ENCODE data around the gene RNF115. TPM values are rescaled to one million over a fixed set of nuclear protein-coding genes. Genes with fewer than 3 reads are reported as not detected.
"Not testable (repeated sequence)": the region's sequence is repeated elsewhere in the genome, so short reads cannot be mapped to it uniquely, and the experiment has no call there.

RNF115 gene
- total RNA-seq, 1 experiment from 2014 or later = 11.0 TPM

GRCh38 chr1:145765127-145765526 lies 58.8 kb downstream of the RNF115 start:
- not testable (repeated sequence) for H3K4me1 Mint-ChIP-seq; H3K18ac ChIP-seq (ENCODE audit: insufficient read length, low read depth, low read length); H3K27me3 Mint-ChIP-seq (ENCODE audit: low read depth); H2AFZ ChIP-seq (ENCODE audit: low read length); H2BK120ac ChIP-seq (ENCODE audit: low read depth, low read length, poor library complexity, severe bottlenecking); H3K9ac ChIP-seq (ENCODE audit: extremely low read depth, insufficient read length, low read length); H3K4me2 ChIP-seq (ENCODE audit: insufficient read depth, insufficient read length, low read length); H2BK15ac ChIP-seq (ENCODE audit: low read depth, low read length); H3K14ac ChIP-seq (ENCODE audit: insufficient read depth, low read length); H2AK5ac ChIP-seq (ENCODE audit: insufficient read length, low read length); H4K91ac ChIP-seq (ENCODE audit: insufficient read length, low read depth, low read length); H4K8ac ChIP-seq (replicated peaks; ENCODE audit: insufficient read length, low read depth, low read length); H3K4me1 ChIP-seq (ENCODE audit: insufficient read depth, low read length); H3K56ac ChIP-seq (ENCODE audit: insufficient read length, low read depth, low read length); H3K4ac ChIP-seq (ENCODE audit: low read depth, low read length); H3K4me3 Mint-ChIP-seq; H2BK5ac ChIP-seq (ENCODE audit: insufficient read length, low read length); H2BK20ac ChIP-seq (ENCODE audit: low read depth, low read length, poor library complexity, severe bottlenecking); H3K9me3 ChIP-seq (ENCODE audit: control insufficient read depth, low read depth, low read length); H3K79me1 ChIP-seq (ENCODE audit: insufficient read depth, low read depth, low read length, poor library complexity, severe bottlenecking); H3K27me3 ChIP-seq (ENCODE audit: insufficient read depth, low read length); H3K79me2 ChIP-seq (ENCODE audit: insufficient read depth, low read length); H2BK12ac ChIP-seq (ENCODE audit: insufficient read length, low read depth, low read length); H4K5ac ChIP-seq (ENCODE audit: insufficient read length, low read depth, low read length); H3T11ph ChIP-seq (ENCODE audit: low read length); H3K23me2 ChIP-seq (ENCODE audit: insufficient read length, low read depth, low read length, poor library complexity, severe bottlenecking); H3K23ac ChIP-seq (ENCODE audit: insufficient read length, low read depth, low read length); H3K27ac ChIP-seq (ENCODE audit: insufficient read length, low read depth, low read length); H3K27ac Mint-ChIP-seq; H4K20me1 ChIP-seq (ENCODE audit: control insufficient read depth, insufficient read depth, insufficient read length); DNase-seq
- WGBS (ENCODE audit: extremely low coverage, insufficient read length, low lambda C conversion rate) = no CpG with 5 or more reads among the region's 3 CpGs
- H3K9me3 Mint-ChIP-seq = peaks cover 39 to 46% of the 10 kb centered on the region in 2 experiments
- peaks cover 56 to 77% (median 65%) of the 10 kb centered on the region in 3 experiments for H3K36me3 Mint-ChIP-seq (ENCODE audit: insufficient read depth in 1 of 3, low read depth in 3 of 3)

- not testable (repeated sequence) for DNase-seq; H2BK120ac ChIP-seq (ENCODE audit: low read depth, low read length, poor library complexity, severe bottlenecking); H3T11ph ChIP-seq (ENCODE audit: low read length); H4K91ac ChIP-seq (ENCODE audit: insufficient read length, low read depth, low read length); H3K18ac ChIP-seq (ENCODE audit: insufficient read length, low read depth, low read length); H3K27me3 Mint-ChIP-seq (ENCODE audit: low read depth); H2AFZ ChIP-seq (ENCODE audit: low read length); H2BK12ac ChIP-seq (ENCODE audit: insufficient read length, low read depth, low read length); H2BK5ac ChIP-seq (ENCODE audit: insufficient read length, low read length); H3K23me2 ChIP-seq (ENCODE audit: insufficient read length, low read depth, low read length, poor library complexity, severe bottlenecking); H3K27ac Mint-ChIP-seq; H4K20me1 ChIP-seq (ENCODE audit: control insufficient read depth, insufficient read depth, insufficient read length); H4K8ac ChIP-seq (replicated peaks; ENCODE audit: insufficient read length, low read depth, low read length); H3K27me3 ChIP-seq (ENCODE audit: insufficient read depth, low read length); H3K79me2 ChIP-seq (ENCODE audit: insufficient read depth, low read length); H2AK5ac ChIP-seq (ENCODE audit: insufficient read length, low read length); H3K9ac ChIP-seq (ENCODE audit: extremely low read depth, insufficient read length, low read length); H3K4me1 ChIP-seq (ENCODE audit: insufficient read depth, low read length); H3K4ac ChIP-seq (ENCODE audit: low read depth, low read length); H3K9me3 ChIP-seq (ENCODE audit: control insufficient read depth, low read depth, low read length); H4K5ac ChIP-seq (ENCODE audit: insufficient read length, low read depth, low read length); H3K4me1 Mint-ChIP-seq; H2BK20ac ChIP-seq (ENCODE audit: low read depth, low read length, poor library complexity, severe bottlenecking); H3K56ac ChIP-seq (ENCODE audit: insufficient read length, low read depth, low read length); H3K4me2 ChIP-seq (ENCODE audit: insufficient read depth, insufficient read length, low read length); H3K79me1 ChIP-seq (ENCODE audit: insufficient read depth, low read depth, low read length, poor library complexity, severe bottlenecking); H3K14ac ChIP-seq (ENCODE audit: insufficient read depth, low read length); H3K4me3 Mint-ChIP-seq; H3K23ac ChIP-seq (ENCODE audit: insufficient read length, low read depth, low read length); H3K27ac ChIP-seq (ENCODE audit: insufficient read length, low read depth, low read length); H2BK15ac ChIP-seq (ENCODE audit: low read depth, low read length)
- Mint-ChIP-seq H3K36me3 (ENCODE audit: insufficient read depth in 1 of 3, low read depth in 3 of 3) (peaks cover 60 to 76% (median 68%) of the 10 kb centered on the region in 3 experiments), H3K9me3 (peaks cover 39 to 46% of the 10 kb centered on the region in 2 experiments)
- WGBS (ENCODE audit: extremely low coverage, insufficient read length, low lambda C conversion rate) = no CpG with 5 or more reads among the region's 52 CpGs
Observed at GRCh38 chr1:145764231-145764940, 59.5 kb downstream of the RNF115 start.
